HepG2 (cell line): Measurements from ENCODE around the gene PLXNA4.

Source experiments
- FOXP4 ChIP-seq: sonication (generic); formaldehyde crosslinking; IDR thresholded peaks from 2 replicates; pipeline ENCODE4 v1.4.0; 2020; ENCODE audit warnings: missing genetic modification reagents
- HOXA7 ChIP-seq: sonication (generic); formaldehyde crosslinking; IDR thresholded peaks from 2 replicates; pipeline ENCODE4 v1.8.1; 2022; ENCODE audit warnings: mild to moderate bottlenecking, missing genetic modification reagents, moderate library complexity
- LRRFIP1 ChIP-seq: sonication (generic); formaldehyde crosslinking; conservative IDR thresholded peaks from 2 replicates; pipeline ENCODE4 v1.4.0; 2020; ENCODE audit warnings: missing genetic modification reagents
- MAFK ChIP-seq, 2 experiments: IDR thresholded peaks in 1 of 2; conservative IDR thresholded peaks in 1 of 2; 2 replicates each; pipeline ENCODE4 v1.6.1; 2011; ENCODE audit warnings: improper control_type of control experiment in 2 of 2, low read length in 2 of 2
- SMC3 ChIP-seq: IDR thresholded peaks from 2 replicates; pipeline ENCODE4 v1.6.1; 2011; ENCODE audit warnings: low read length, improper control_type of control experiment
- TF ChIP-seq, protein P1 (sequence below): sonication (generic); formaldehyde crosslinking; IDR thresholded peaks from 2 replicates; pipeline ENCODE4 v1.4.0; 2020; ENCODE audit warnings: missing genetic modification reagents

DNA sequence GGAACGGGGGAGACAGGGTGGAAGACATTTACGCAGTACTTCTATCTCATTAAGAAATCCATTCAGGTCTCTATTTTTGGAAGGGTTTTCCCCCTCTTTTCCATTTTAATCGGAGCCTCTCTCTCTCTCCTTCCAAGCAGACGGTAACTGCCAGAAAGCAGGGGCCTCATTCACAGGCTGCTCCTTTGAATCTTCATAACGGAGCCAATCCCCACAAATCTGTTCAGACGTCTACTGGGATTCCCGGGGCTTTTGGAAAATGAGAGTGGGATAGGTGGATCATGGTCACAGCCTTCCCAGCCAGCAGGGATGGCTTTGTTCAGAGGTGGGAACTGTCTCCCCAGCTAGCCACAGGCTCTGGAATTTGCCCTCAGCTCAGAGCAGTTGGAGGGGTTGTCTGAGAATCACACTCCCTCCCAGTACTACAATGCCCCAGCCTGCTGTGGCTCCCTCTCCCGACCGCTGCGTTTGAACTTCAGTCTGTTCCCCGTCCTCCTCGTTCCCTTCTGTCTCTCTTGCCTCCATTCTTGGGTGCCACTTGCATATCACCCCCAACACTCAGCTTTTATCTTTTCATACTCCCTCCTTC lies 413.6 kb downstream of the PLXNA4 start:
- TF ChIP-seq SMC3 = no peak
- TF ChIP-seq HOXA7 (CRISPR knock-in tag) = no peak
- TF ChIP-seq LRRFIP1 (CRISPR knock-in tag) = no peak
- TF ChIP-seq, protein P1, sequence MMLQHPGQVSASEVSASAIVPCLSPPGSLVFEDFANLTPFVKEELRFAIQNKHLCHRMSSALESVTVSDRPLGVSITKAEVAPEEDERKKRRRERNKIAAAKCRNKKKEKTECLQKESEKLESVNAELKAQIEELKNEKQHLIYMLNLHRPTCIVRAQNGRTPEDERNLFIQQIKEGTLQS (CRISPR knock-in tag) = no peak
- no peak for TF ChIP-seq FOXP4 (CRISPR knock-in tag)
- TF ChIP-seq MAFK (conservative IDR thresholded peaks at IDR 0.05 in 1 of 2, IDR thresholded peaks at IDR 0.05 in 1 of 2; ENCODE audit: low read length in 2 of 2) = no peak
